HS-5 (cell line): ENCODE measurements around the gene ANKZF1.

Experiments
- DNase-seq: peaks from one replicate; pipeline ENCODE4 v3.0.0-alpha.2; 2012; ENCODE audit warnings: low read depth

Gene ANKZF1

GRCh38 chr2:219228041-219228910, 1.3 kb upstream of the ANKZF1 start:
- no peak for DNase-seq

GRCh38 chr2:219228911-219229304, 698 bp upstream of the ANKZF1 start:
- DNase-seq: no peak

GRCh38 chr2:219230059-219230540, 494 bp downstream of the ANKZF1 start:
- DNase-seq: peak; percentile 49

GRCh38 chr2:219234331-219234730, 4.7 kb downstream of the ANKZF1 start:
- no peak for DNase-seq

- DNase-seq: no peak
Measured at GRCh38 chr2:219243291-219243761, 13.7 kb downstream of the ANKZF1 start.

GRCh38 chr2:219244789-219245147, 15.2 kb downstream of the ANKZF1 start:
- DNase-seq: no peak

- peak; percentile 79 for DNase-seq
Measured at GRCh38 chr2:219245148-219245898, 15.7 kb downstream of the ANKZF1 start, which contains the start of the genes GLB1L and STK16. Gene GLB1L, minus strand, starts transcription at chr2:219245444. Its CDS starts 1,871 bp downstream, at chr2:219243573. Gene STK16, plus strand, starts transcription at chr2:219245479. Its CDS starts 521 bp downstream, at chr2:219246000.

- DNase-seq: no peak
Measured at GRCh38 chr2:219245899-219246230, 16.3 kb downstream of the ANKZF1 start.

GRCh38 chr2:219246559-219246958, 17.0 kb downstream of the ANKZF1 start:
- DNase-seq: no peak

GRCh38 chr2:219247678-219248642, 18.4 kb downstream of the ANKZF1 start:
- no peak for DNase-seq

GRCh38 chr2:219248845-219249202, 19.2 kb downstream of the ANKZF1 start:
- no peak for DNase-seq

GRCh38 chr2:219249203-219249980, 19.8 kb downstream of the ANKZF1 start:
- peak; percentile 68 for DNase-seq

GRCh38 chr2:219250049-219250781, 20.6 kb downstream of the ANKZF1 start:
- no peak for DNase-seq

GRCh38 chr2:219251656-219252055, 22.1 kb downstream of the ANKZF1 start:
- no peak for DNase-seq

GRCh38 chr2:219252084-219252483, 22.5 kb downstream of the ANKZF1 start:
- DNase-seq: no peak

GRCh38 chr2:219252570-219252899, 22.9 kb downstream of the ANKZF1 start:
- no peak for DNase-seq

- no peak for DNase-seq
Measured at GRCh38 chr2:219252900-219253752, 23.5 kb downstream of the ANKZF1 start, which contains the start of gene TUBA4B. Gene TUBA4B, plus strand, starts transcription at chr2:219253243. Its CDS starts 165 bp downstream, at chr2:219253408.

GRCh38 chr2:219253753-219254589, 24.4 kb downstream of the ANKZF1 start, which contains the start of gene TUBA4A:
Gene TUBA4A, minus strand, starts transcription at chr2:219253918. Its CDS starts 60 bp downstream, at chr2:219253858.
- DNase-seq: no peak
